ENCODE data around the gene PTPRN2. TPM values are rescaled to one million over a fixed set of nuclear protein-coding genes. Genes with fewer than 3 reads are reported as not detected.
"Not testable (repeated sequence)": the region's sequence is repeated elsewhere in the genome, so short reads cannot be mapped to it uniquely, and the experiment has no call there.

PTPRN2 gene
- total RNA-seq, 1 donor from 2014 or later = 2.4 TPM

- DNase-seq (ENCODE audit: low read depth) = no peak
- H3K4me3 ChIP-seq (ENCODE audit: low read depth, low read length) = no peak overlapping the region
- no peak for TF ChIP-seq CTCF (IDR thresholded peaks at IDR 0.05; ENCODE audit: insufficient read depth, low read length, poor library complexity, severe bottlenecking)
- H3K27me3 ChIP-seq (ENCODE audit: control insufficient read depth, insufficient read depth, low read length) = no peaks in the 10 kb centered on the region
- no peaks in the 10 kb centered on the region for H3K36me3 ChIP-seq (ENCODE audit: control insufficient read depth, insufficient read depth, low read length)
These were observed 1093.8 kb downstream of the PTPRN2 start for GRCh38 chr7:157493776-157494175.

GRCh38 chr7:157493017-157493416 is 1094.6 kb downstream of the PTPRN2 start:
- no peak overlapping the region for H3K4me3 ChIP-seq (ENCODE audit: low read depth, low read length)
- DNase-seq (ENCODE audit: low read depth) = no peak
- TF ChIP-seq CTCF (IDR thresholded peaks at IDR 0.05; ENCODE audit: insufficient read depth, low read length, poor library complexity, severe bottlenecking) = no peak
- no peaks in the 10 kb centered on the region for H3K36me3 ChIP-seq (ENCODE audit: control insufficient read depth, insufficient read depth, low read length)
- no peaks in the 10 kb centered on the region for H3K27me3 ChIP-seq (ENCODE audit: control insufficient read depth, insufficient read depth, low read length)

DNA sequence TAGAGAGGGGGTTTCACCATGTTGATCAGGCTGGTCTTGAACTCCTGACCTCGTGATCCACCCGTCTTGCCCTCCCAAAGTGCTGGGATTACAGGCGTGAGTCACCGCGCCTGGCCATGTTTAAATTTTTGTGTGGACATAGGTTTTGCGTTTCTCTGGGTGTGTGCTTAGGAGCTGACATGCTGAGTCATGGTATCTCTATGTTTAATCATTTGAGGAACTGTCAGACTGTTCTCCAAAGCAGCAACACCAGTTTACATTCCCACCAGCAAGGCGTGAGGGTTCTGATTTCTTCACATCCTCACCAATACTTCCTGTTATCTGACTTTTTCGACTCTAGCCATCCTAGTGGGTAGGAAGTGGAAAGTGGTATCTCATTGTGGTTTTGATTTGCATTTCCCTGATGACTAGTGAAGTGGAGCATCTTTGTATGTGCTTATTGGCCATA is 1097.1 kb downstream of the PTPRN2 start:
- Histone ChIP-seq H3K36me3 (ENCODE audit: control insufficient read depth, insufficient read depth, low read length) (no peaks in the 10 kb centered on the region), H3K4me3 (ENCODE audit: low read depth, low read length) (no peak overlapping the region), H3K27me3 (ENCODE audit: control insufficient read depth, insufficient read depth, low read length) (no peaks in the 10 kb centered on the region)
- no peak for TF ChIP-seq CTCF (IDR thresholded peaks at IDR 0.05; ENCODE audit: insufficient read depth, low read length, poor library complexity, severe bottlenecking)
- no peak for DNase-seq (ENCODE audit: low read depth)

- not testable (repeated sequence) for H3K36me3 ChIP-seq (ENCODE audit: control insufficient read depth, insufficient read depth, low read length); DNase-seq (ENCODE audit: low read depth); H3K27me3 ChIP-seq (ENCODE audit: control insufficient read depth, insufficient read depth, low read length)
These were observed 1097.8 kb downstream of the PTPRN2 start for GRCh38 chr7:157489870-157490269.

More at GRCh38 chr7:157489870-157490269, 1097.8 kb downstream of the PTPRN2 start:
- H3K4me3 ChIP-seq (ENCODE audit: low read depth, low read length) = not testable (repeated sequence)

Other genes starting within 250 kb of the PTPRN2 start
- gene NCAPG2, start 117.0 kb upstream of the PTPRN2 start, total RNA-seq = 8.5 and 9.2 TPM in 2 replicates
- gene ESYT2, start 241.7 kb upstream of the PTPRN2 start, total RNA-seq = 53.1 and 54.1 TPM in 2 replicates

All from kidney epithelial cell (primary cell).